ENCODE measurements around the gene TAF1. TPM values are rescaled to one million over a fixed set of nuclear protein-coding genes. Genes with fewer than 3 reads are reported as not detected.

TAF1 gene
- polyA plus RNA-seq, 1 of the 3 experiments (the other 2 are of a cell fraction) = 25.0 TPM

GRCh38 chrX:71464968-71465367 lies 98.8 kb downstream of the TAF1 start:
- TF ChIP-seq JUND (IDR thresholded peaks at IDR 0.05) (no peak), PBX3 (IDR thresholded peaks at IDR 0.05) (no peak), IRF3 (IDR thresholded peaks at IDR 0.05; ENCODE audit: low read depth, low read length) (no peak), TEAD4 (IDR thresholded peaks at IDR 0.05; ENCODE audit: borderline replicate concordance, insufficient read depth) (no peak), USF1 (IDR thresholded peaks at IDR 0.05; ENCODE audit: borderline replicate concordance, low read depth) (no peak), RXRA (IDR thresholded peaks at IDR 0.05; ENCODE audit: borderline replicate concordance, low read depth) (no peak), TAF1 (IDR thresholded peaks at IDR 0.05; ENCODE audit: borderline replicate concordance, low read depth, low read length) (no peak), GATA2 (CRISPR knock-in tag; IDR thresholded peaks at IDR 0.05) (no peak), ELF1 (IDR thresholded peaks at IDR 0.05) (no peak), USF2 (IDR thresholded peaks at IDR 0.05; ENCODE audit: borderline replicate concordance, low read depth, low read length) (no peak), EP300 (IDR thresholded peaks at IDR 0.05; ENCODE audit: borderline replicate concordance in 1 of 2, low read depth in 1 of 2, low read length in 1 of 2) (no peak), RAD21 (IDR thresholded peaks at IDR 0.05; ENCODE audit: low read length) (no peak), NRF1 (IDR thresholded peaks at IDR 0.05; ENCODE audit: low read depth, low read length) (no peak), CHD2 (IDR thresholded peaks at IDR 0.05; ENCODE audit: low read length, partially characterized antibody) (no peak), NFIC (IDR thresholded peaks at IDR 0.05; ENCODE audit: borderline replicate concordance) (no peak), ZBTB33 (IDR thresholded peaks at IDR 0.05; ENCODE audit: borderline replicate concordance, low read depth) (no peak), REST (IDR thresholded peaks at IDR 0.05; ENCODE audit: low read depth, low read length) (no peak), YY1 (IDR thresholded peaks at IDR 0.05; ENCODE audit: low read depth) (no peak), SIN3A (IDR thresholded peaks at IDR 0.05; ENCODE audit: borderline replicate concordance, low read depth, low read length) (no peak), MAX (IDR thresholded peaks at IDR 0.05; ENCODE audit: low read depth) (no peak)
- Histone ChIP-seq H3K27ac (ENCODE audit: low read depth in 2 of 2, low read length in 1 of 2) (no peak overlapping the region), H3K4me2 (no peak overlapping the region), H3K36me3 (replicated peaks in 1 of 2; ENCODE audit: control insufficient read depth in 1 of 2, insufficient read depth in 2 of 2, low read length in 1 of 2) (peaks cover 54 to 60% of the 10 kb centered on the region in 2 experiments), H2AFZ (ENCODE audit: low read depth) (no peak overlapping the region), H3K9ac (no peak overlapping the region), H3K9me3 (no peaks in the 10 kb centered on the region), H3K4me1 (ENCODE audit: control insufficient read depth in 1 of 2, insufficient read depth in 2 of 2, low read depth in 1 of 2, low read length in 1 of 2) (no peaks in the 10 kb centered on the region), H3F3A (replicated peaks; ENCODE audit: insufficient read depth) (no peaks in the 10 kb centered on the region), H4K20me1 (ENCODE audit: insufficient read depth) (no peaks in the 10 kb centered on the region), H3K27me3 (ENCODE audit: insufficient read depth) (no peaks in the 10 kb centered on the region), H3K4me3 (ENCODE audit: low read depth in 2 of 2, low read length in 1 of 2) (no peak overlapping the region), H3K79me2 (ENCODE audit: insufficient read depth) (no peaks in the 10 kb centered on the region), H3K9me2 (no peaks in the 10 kb centered on the region)
- POLR2A ChIA-PET = no interaction called here
- DNase-seq = no peak
- CTCF ChIA-PET = no interaction called here
